IMR-90 (cell line): ENCODE data around the gene LCE3B. TPM values are rescaled to one million over a fixed set of nuclear protein-coding genes. Genes with fewer than 3 reads are reported as not detected.
A peak's percentile ranks its signal among the peaks of the same experiment; 100 is the strongest.

ENCODE experiments used
- ATAC-seq: fragments of 200-7000 bp; cut with Tn5 transposase; 2 replicates; pipeline ENCODE4 v1.9.1; 2020; ENCODE audit warnings: low read depth, mild to moderate bottlenecking, moderate library complexity
- BruUV-seq: library from RNA; stranded (reverse); fragments of 400-500 nt; replicated peaks from 2 replicates; lab custom pipeline; 2021; lab: Mats Ljungman, UMichigan
- CTCF ChIA-PET: fragments of 300-600 bp; formaldehyde crosslinking; extraction: SDS; loops from one replicate; lab custom pipeline; 2021; ENCODE audit warnings: antibody characterized with exemption; lab: Yijun Ruan, JAX
- POLR2A ChIA-PET: fragments of 300-600 bp; sonication (Branson Sonifier 250); formaldehyde crosslinking; loops from one replicate; lab custom pipeline; 2022; ENCODE audit warnings: antibody characterized with exemption; ENCODE audit not compliant: unreplicated experiment; lab: Charles Lee
- DNase-seq: peaks from one replicate; pipeline ENCODE4 v3.0.0; 2013
- H2AFZ ChIP-seq: replicated peaks from 2 replicates; pipeline ENCODE3; 2013; ENCODE audit warnings: low read length, mild to moderate bottlenecking; ENCODE audit not compliant: poor library complexity
- H2AK5ac ChIP-seq: 2 replicates; pipeline ENCODE4 v1.6.1; 2013; ENCODE audit warnings: low read depth, low read length, inconsistent platforms
- H2AK9ac ChIP-seq: replicated peaks from 2 replicates; pipeline ENCODE3; 2013; ENCODE audit warnings: mild to moderate bottlenecking, low read depth, low read length, moderate library complexity; ENCODE audit not compliant: poor library complexity
- H2BK120ac ChIP-seq: 2 replicates; pipeline ENCODE4 v1.6.1; 2013; ENCODE audit warnings: low read depth, low read length, inconsistent platforms
- H2BK15ac ChIP-seq: 3 replicates; pipeline ENCODE4 v1.6.1; 2013; ENCODE audit warnings: low read depth, low read length, inconsistent platforms
- H2BK20ac ChIP-seq: 2 replicates; pipeline ENCODE4 v1.6.1; 2013; ENCODE audit warnings: low read depth, mild to moderate bottlenecking, inconsistent platforms, low read length, moderate library complexity
- H2BK5ac ChIP-seq: 2 replicates; pipeline ENCODE4 v1.6.1; 2013; ENCODE audit warnings: mild to moderate bottlenecking, low read depth, low read length, inconsistent platforms; ENCODE audit not compliant: poor library complexity, severe bottlenecking
- H3K14ac ChIP-seq: replicated peaks from 2 replicates; pipeline ENCODE4 v1.6.1; 2013; ENCODE audit warnings: low read depth, low read length, inconsistent platforms
- H3K18ac ChIP-seq: 2 replicates; pipeline ENCODE4 v1.6.1; 2013; ENCODE audit warnings: low read depth, low read length, control low read depth
- H3K23ac ChIP-seq: 2 replicates; pipeline ENCODE4 v1.6.1; 2013; ENCODE audit warnings: low read depth, low read length, inconsistent platforms
- H3K27ac ChIP-seq: 2 replicates; pipeline ENCODE4 v1.5.1; 2013; ENCODE audit warnings: mild to moderate bottlenecking, control low read depth, low read length; ENCODE audit not compliant: insufficient read depth
- H3K27me3 ChIP-seq: 2 replicates; pipeline ENCODE4 v1.6.1; 2013; ENCODE audit warnings: low read length; ENCODE audit not compliant: control insufficient read depth, insufficient read depth
- H3K36me3 ChIP-seq: 2 replicates; pipeline ENCODE4 v1.6.1; 2013; ENCODE audit warnings: low read length, mixed read lengths; ENCODE audit not compliant: control insufficient read depth, insufficient read depth
- H3K4ac ChIP-seq: 2 replicates; pipeline ENCODE4 v1.6.1; 2013; ENCODE audit warnings: low read depth, low read length, inconsistent platforms
- H3K4me1 ChIP-seq: 2 replicates; pipeline ENCODE4 v1.6.1; 2013; ENCODE audit warnings: low read length, mixed read lengths; ENCODE audit not compliant: control insufficient read depth, insufficient read depth
- H3K4me2 ChIP-seq: 2 replicates; pipeline ENCODE4 v1.6.1; 2013; ENCODE audit warnings: low read depth, mild to moderate bottlenecking, control low read depth, low read length, moderate library complexity
- H3K4me3 ChIP-seq: 2 replicates; pipeline ENCODE4 v1.5.1; 2013; ENCODE audit warnings: low read depth, mild to moderate bottlenecking, control low read depth, low read length, moderate library complexity; ENCODE audit not compliant: insufficient read depth
- H3K56ac ChIP-seq: 2 replicates; pipeline ENCODE4 v1.6.1; 2013; ENCODE audit warnings: low read length, inconsistent platforms; ENCODE audit not compliant: insufficient read depth; ENCODE audit errors: extremely low read depth
- H3K79me1 ChIP-seq, 2 experiments: 2 replicates each; pipeline ENCODE4 v1.6.1; 2013; ENCODE audit warnings: low read length in 2 of 2, inconsistent platforms in 1 of 2, low read depth in 1 of 2
- H3K9ac ChIP-seq: 2 replicates; pipeline ENCODE4 v1.6.1; 2013; ENCODE audit warnings: low read depth, low read length, control low read depth
- H3K9me1 ChIP-seq: 2 replicates; pipeline ENCODE4 v1.6.1; 2013; ENCODE audit warnings: low read length, inconsistent platforms; ENCODE audit not compliant: insufficient read depth
- H3K9me3 ChIP-seq: 2 replicates; pipeline ENCODE4 v1.6.1; 2013; ENCODE audit warnings: low read length; ENCODE audit not compliant: control insufficient read depth, insufficient read depth
- H4K20me1 ChIP-seq: 2 replicates; pipeline ENCODE4 v1.6.1; 2013; ENCODE audit warnings: low read length, inconsistent platforms; ENCODE audit not compliant: insufficient read depth
- H4K5ac ChIP-seq: 2 replicates; pipeline ENCODE4 v1.6.1; 2013; ENCODE audit warnings: mild to moderate bottlenecking, low read depth, low read length, control low read depth
- H4K8ac ChIP-seq, 2 experiments: 2 replicates each; pipeline ENCODE4 v1.6.1; 2013; ENCODE audit warnings: low read depth in 2 of 2, low read length in 2 of 2, control low read depth in 1 of 2, inconsistent platforms in 1 of 2
- H4K91ac ChIP-seq: 2 replicates; pipeline ENCODE4 v1.6.1; 2013; ENCODE audit warnings: low read depth, low read length, inconsistent platforms; ENCODE audit not compliant: insufficient read depth
- NFE2L2 ChIP-seq: fragments of 150-350 bp; IDR thresholded peaks from 2 replicates; pipeline ENCODE4 v1.6.1; 2016; ENCODE audit warnings: low read depth, mild to moderate bottlenecking, low read length
- RAD21 ChIP-seq: IDR thresholded peaks from 2 replicates; pipeline ENCODE4 v1.6.1; 2012; ENCODE audit warnings: low read length, improper control_type of control experiment
- WGBS, 2 experiments: methylation state at CpG; one replicate each; pipeline versions ENCODE4 v1.1.5 to v1.1.7; 2013; ENCODE audit warnings: missing lambda C conversion rate in 2 of 2; ENCODE audit not compliant: insufficient read length in 1 of 2; ENCODE audit errors: extremely low coverage in 2 of 2; 5-methylcytosine and 5-hydroxymethylcytosine counted together
- dilution Hi-C: fragments of 300-500 bp; cut with HindIII; formaldehyde crosslinking; loops from one replicate; pipeline ENCODE4 v1.14.3; 2018; ENCODE audit warnings: low sequenced_read_pairs; ENCODE audit not compliant: unreplicated experiment
- in situ Hi-C: fragments of 300-500 bp; cut with MboI; formaldehyde crosslinking; loops from 3 replicates; pipeline ENCODE4 v1.14.3; 2019; ENCODE audit warnings: low sequenced_read_pairs, inconsistent platforms, mixed read lengths
- intact Hi-C: fragments of 100-400 bp; cut with micrococcal nuclease; formaldehyde crosslinking; loops from 2 replicates; pipeline ENCODE4 v1.10.0; 2022
- polyA plus RNA-seq, 3 experiments: library from polyadenylated mRNA; depleted of rRNA; stranded (reverse); fragments of >200 nt; gene quantifications; 2 replicates each; pipeline ENCODE4 v1.2.3, GENCODE V29; 2012; ENCODE audit warnings: low replicate concordance in 1 of 3
- total RNA-seq: library from RNA; depleted of rRNA; stranded (reverse); fragments of >200 nt; gene quantifications from 2 replicates; pipeline ENCODE4 v1.2.3, GENCODE V29; 2012
- TF ChIP-seq, protein P1 (sequence below): conservative IDR thresholded peaks from 2 replicates; pipeline ENCODE4 v1.5.1; 2012; ENCODE audit warnings: mild to moderate bottlenecking, low read depth, low read length, improper control_type of control experiment

Gene LCE3B
- total and polyA plus RNA-seq, 2 of the 4 experiments (the other 2 are of a cell fraction), result not detected

GRCh38 chr1:152623203-152623844 lies 9.7 kb downstream of the LCE3B start:
- ATAC-seq (no peak), DNase-seq (no peak)
- Histone ChIP-seq H4K20me1 (no peaks in the 10 kb centered on the region), H3K9ac (no peak overlapping the region), H4K91ac (no peak overlapping the region), H2BK5ac (no peak overlapping the region), H3K4me3 (no peak overlapping the region), H3K9me1 (no peaks in the 10 kb centered on the region), H3K14ac (no peak overlapping the region), H4K8ac (no peak overlapping the region), H3K27ac (no peak overlapping the region), H2AFZ (no peak overlapping the region), H4K5ac (no peak overlapping the region), H3K18ac (no peak overlapping the region), H3K27me3 (no peaks in the 10 kb centered on the region), H3K56ac (no peak overlapping the region), H2BK120ac (no peak overlapping the region), H3K79me1 (no peaks in the 10 kb centered on the region), H3K23ac (no peak overlapping the region), H2AK9ac (no peak overlapping the region), H3K9me3 (peaks cover 3% of the 10 kb centered on the region), H3K4me2 (no peak overlapping the region), H3K36me3 (no peaks in the 10 kb centered on the region), H2BK20ac (no peak overlapping the region), H3K4me1 (no peaks in the 10 kb centered on the region), H3K4ac (no peak overlapping the region), H2BK15ac (no peak overlapping the region), H2AK5ac (no peak overlapping the region)
- ChIA-PET POLR2A (no interaction called here), CTCF (no interaction called here)
- dilution Hi-C loops, result no loop called here
- WGBS, 2 experiments, result 7% methylated on average over 9 of the region's 29 CpGs; no CpG with 5 or more reads in 1 of the 2 experiments
- intact Hi-C loops, result no loop called here
- in situ Hi-C loops, result loop anchor here (10.0 kb wide), 1 partner anchor 49 kb away; no protein-coding TSS in a partner anchor
- TF ChIP-seq, protein P1, sequence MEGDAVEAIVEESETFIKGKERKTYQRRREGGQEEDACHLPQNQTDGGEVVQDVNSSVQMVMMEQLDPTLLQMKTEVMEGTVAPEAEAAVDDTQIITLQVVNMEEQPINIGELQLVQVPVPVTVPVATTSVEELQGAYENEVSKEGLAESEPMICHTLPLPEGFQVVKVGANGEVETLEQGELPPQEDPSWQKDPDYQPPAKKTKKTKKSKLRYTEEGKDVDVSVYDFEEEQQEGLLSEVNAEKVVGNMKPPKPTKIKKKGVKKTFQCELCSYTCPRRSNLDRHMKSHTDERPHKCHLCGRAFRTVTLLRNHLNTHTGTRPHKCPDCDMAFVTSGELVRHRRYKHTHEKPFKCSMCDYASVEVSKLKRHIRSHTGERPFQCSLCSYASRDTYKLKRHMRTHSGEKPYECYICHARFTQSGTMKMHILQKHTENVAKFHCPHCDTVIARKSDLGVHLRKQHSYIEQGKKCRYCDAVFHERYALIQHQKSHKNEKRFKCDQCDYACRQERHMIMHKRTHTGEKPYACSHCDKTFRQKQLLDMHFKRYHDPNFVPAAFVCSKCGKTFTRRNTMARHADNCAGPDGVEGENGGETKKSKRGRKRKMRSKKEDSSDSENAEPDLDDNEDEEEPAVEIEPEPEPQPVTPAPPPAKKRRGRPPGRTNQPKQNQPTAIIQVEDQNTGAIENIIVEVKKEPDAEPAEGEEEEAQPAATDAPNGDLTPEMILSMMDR, result 0 out of 2 replicates have a peak, but pooled peaks have one; percentile 3
- TF ChIP-seq NFE2L2, result no peak
- TF ChIP-seq RAD21, result no peak
- no TSS peak for BruUV-seq
